Transverse colon (tissue), 3 donors: ENCODE data around the gene PACSIN2.

ENCODE experiments used
- EP300 ChIP-seq: sonication (generic); formaldehyde crosslinking; IDR thresholded peaks from one replicate; pipeline ENCODE4 v1.6.1; 2017; ENCODE audit warnings: antibody characterized with exemption, low read depth
- POLR2A ChIP-seq: fragments of 450-650 bp; IDR thresholded peaks from one replicate; pipeline ENCODE4 v1.6.1; 2016; ENCODE audit warnings: antibody characterized with exemption, mild to moderate bottlenecking, moderate library complexity
- TF ChIP-seq, protein P1 (sequence below), 5 experiments: fragments of 200-600 bp in 3 of 5; fragments of 450-650 bp in 2 of 5; sonication (generic) in 3 of 5; IDR thresholded peaks; 1 replicate in 2 of 5; 2 replicates in 3 of 5; pipeline ENCODE4 v1.5.1; 2016 to 2017; ENCODE audit warnings: antibody characterized with exemption in 5 of 5, inconsistent platforms in 3 of 5, mild to moderate bottlenecking in 2 of 5, moderate library complexity in 1 of 5

DNA sequence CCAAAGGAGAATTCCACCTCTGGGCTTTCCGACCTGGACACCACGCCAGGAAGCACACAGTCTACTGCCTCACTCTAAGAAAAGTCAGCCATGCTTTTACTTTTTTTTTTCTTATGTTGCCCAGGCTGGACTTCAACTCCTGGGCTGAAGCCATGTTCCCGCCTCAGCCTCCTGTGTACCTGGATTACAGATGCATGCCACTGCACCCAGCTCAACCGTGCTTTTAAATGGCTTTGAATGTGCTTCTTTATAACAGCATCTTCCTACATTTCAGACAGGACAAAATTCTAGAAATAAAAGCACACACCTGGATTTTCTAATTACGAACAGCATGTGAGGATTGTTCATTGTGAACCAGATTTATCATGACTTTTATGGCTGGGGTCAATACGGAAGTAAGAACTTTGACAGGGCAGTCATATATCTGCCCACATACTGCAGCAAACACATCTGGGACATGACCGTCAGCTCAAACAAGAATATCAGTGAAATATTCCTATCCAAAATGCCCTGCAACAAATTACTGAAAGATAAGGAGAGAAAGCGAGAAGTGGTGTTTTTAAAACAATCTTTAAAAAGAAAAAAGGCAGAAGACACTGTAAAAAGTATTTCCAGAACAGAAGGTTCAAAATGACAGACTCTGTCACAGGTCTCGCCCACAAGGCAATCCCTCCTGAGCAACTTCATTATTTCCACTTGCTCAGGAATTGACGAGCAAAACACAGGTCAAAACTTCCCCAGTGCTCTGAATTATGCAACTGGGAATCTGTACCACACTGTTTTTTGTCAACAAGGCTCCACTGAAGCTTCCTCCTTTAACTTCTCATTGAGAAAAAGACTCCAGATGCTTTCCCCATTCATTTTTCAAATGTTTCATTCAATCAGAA is 42.1 kb downstream of the PACSIN2 start:
- TF ChIP-seq POLR2A (no peak), EP300 (no peak)
- TF ChIP-seq, protein P1, sequence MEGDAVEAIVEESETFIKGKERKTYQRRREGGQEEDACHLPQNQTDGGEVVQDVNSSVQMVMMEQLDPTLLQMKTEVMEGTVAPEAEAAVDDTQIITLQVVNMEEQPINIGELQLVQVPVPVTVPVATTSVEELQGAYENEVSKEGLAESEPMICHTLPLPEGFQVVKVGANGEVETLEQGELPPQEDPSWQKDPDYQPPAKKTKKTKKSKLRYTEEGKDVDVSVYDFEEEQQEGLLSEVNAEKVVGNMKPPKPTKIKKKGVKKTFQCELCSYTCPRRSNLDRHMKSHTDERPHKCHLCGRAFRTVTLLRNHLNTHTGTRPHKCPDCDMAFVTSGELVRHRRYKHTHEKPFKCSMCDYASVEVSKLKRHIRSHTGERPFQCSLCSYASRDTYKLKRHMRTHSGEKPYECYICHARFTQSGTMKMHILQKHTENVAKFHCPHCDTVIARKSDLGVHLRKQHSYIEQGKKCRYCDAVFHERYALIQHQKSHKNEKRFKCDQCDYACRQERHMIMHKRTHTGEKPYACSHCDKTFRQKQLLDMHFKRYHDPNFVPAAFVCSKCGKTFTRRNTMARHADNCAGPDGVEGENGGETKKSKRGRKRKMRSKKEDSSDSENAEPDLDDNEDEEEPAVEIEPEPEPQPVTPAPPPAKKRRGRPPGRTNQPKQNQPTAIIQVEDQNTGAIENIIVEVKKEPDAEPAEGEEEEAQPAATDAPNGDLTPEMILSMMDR (IDR thresholded peaks at IDR 0.05): no peak
